K562 (cell line): ENCODE data around the gene ZCCHC3. TPM values are rescaled to one million over a fixed set of nuclear protein-coding genes. Genes with fewer than 3 reads are reported as not detected.

Experiments
- ASH1L ChIP-seq: fragments of 450-650 bp; IDR thresholded peaks from 2 replicates; pipeline ENCODE4 v1.6.1; 2018; ENCODE audit warnings: borderline replicate concordance, mild to moderate bottlenecking, low read depth; ENCODE audit not compliant: partially characterized antibody
- BRF1 ChIP-seq: IDR thresholded peaks from 3 replicates; pipeline ENCODE4 v1.6.1; 2011; ENCODE audit warnings: borderline replicate concordance, mild to moderate bottlenecking; ENCODE audit not compliant: insufficient read length; ENCODE audit errors: extremely low read depth
- CBFA2T3 ChIP-seq: fragments of 450-650 bp; IDR thresholded peaks from 2 replicates; pipeline ENCODE4 v1.6.1; 2017
- CHD4 ChIP-seq: fragments of 200-600 bp; sonication (generic); IDR thresholded peaks from 3 replicates; pipeline ENCODE4 v1.6.1; 2012; ENCODE audit warnings: low read depth, mild to moderate bottlenecking, mixed read lengths, low read length, inconsistent platforms; ENCODE audit not compliant: insufficient read depth, insufficient replicate concordance, poor library complexity, severe bottlenecking
- EP400 ChIP-seq: fragments of 450-650 bp; IDR thresholded peaks from 2 replicates; pipeline ENCODE4 v1.6.1; 2017; ENCODE audit warnings: antibody characterized with exemption, mild to moderate bottlenecking, moderate library complexity
- GATA2 ChIP-seq: sonication (generic); formaldehyde crosslinking; IDR thresholded peaks from 2 replicates; pipeline ENCODE4 v1.4.0; 2020; ENCODE audit warnings: mild to moderate bottlenecking, missing genetic modification reagents
- KAT2B ChIP-seq: IDR thresholded peaks from one replicate; pipeline ENCODE4 v1.6.1; 2012; ENCODE audit warnings: low read depth, mild to moderate bottlenecking, control low read depth, inconsistent platforms, low read length, moderate library complexity
- NCOA1 ChIP-seq: fragments of 450-650 bp; IDR thresholded peaks from 2 replicates; pipeline ENCODE4 v1.6.1; 2016; ENCODE audit warnings: low read depth
- NFIX ChIP-seq: fragments of 250-450 bp; sonication (Bioruptor Pico); IDR thresholded peaks from 2 replicates; pipeline ENCODE4 v1.4.0; 2020; ENCODE audit warnings: low read depth, mild to moderate bottlenecking, moderate library complexity
- NR2C2 ChIP-seq, 2 experiments: fragments of 200-800 bp in 1 of 2; sonication (Bioruptor generic) in 1 of 2; sonication (generic) in 1 of 2; formaldehyde crosslinking in 1 of 2; IDR thresholded peaks; 2 replicates each; pipeline versions ENCODE4 v1.6.1 to v1.8.0; 2016 to 2022; ENCODE audit warnings: mild to moderate bottlenecking in 1 of 2, missing compliant biosample characterization in 1 of 2, missing genetic modification characterization in 1 of 2, missing genetic modification reagents in 1 of 2
- POLR2G ChIP-seq: fragments of 200-400 bp; formaldehyde crosslinking; IDR thresholded peaks from 2 replicates; pipeline ENCODE4 v1.6.1; 2017; ENCODE audit warnings: low read depth, mild to moderate bottlenecking, antibody characterized with exemption, low read length, moderate library complexity
- POLR2H ChIP-seq: IDR thresholded peaks from 2 replicates; pipeline ENCODE4 v1.6.1; 2016; ENCODE audit warnings: missing genetic modification characterization, low read depth, mild to moderate bottlenecking, control low read depth, missing compliant biosample characterization, moderate library complexity
- RBM14 ChIP-seq: fragments of 200-400 bp; formaldehyde crosslinking; IDR thresholded peaks from 2 replicates; pipeline ENCODE4 v1.6.1; 2018; ENCODE audit warnings: low read depth, mild to moderate bottlenecking, low read length, moderate library complexity, borderline replicate concordance; ENCODE audit not compliant: insufficient read depth
- TCF7 ChIP-seq: sonication (generic); IDR thresholded peaks from 2 replicates; pipeline ENCODE4 v1.6.1; 2016; ENCODE audit warnings: antibody characterized with exemption, borderline replicate concordance
- XRCC4 ChIP-seq: IDR thresholded peaks from one replicate; pipeline ENCODE4 v1.6.1; 2011; ENCODE audit not compliant: insufficient read depth, insufficient read length; ENCODE audit errors: extremely low read depth
- ZNF274 ChIP-seq: IDR thresholded peaks from 2 replicates; pipeline ENCODE4 v1.6.1; 2011; ENCODE audit warnings: low read depth, mild to moderate bottlenecking, low read length, moderate library complexity, borderline replicate concordance
- ZNF551 ChIP-seq: fragments of 250-450 bp; sonication (Bioruptor Pico); IDR thresholded peaks from 2 replicates; pipeline ENCODE4 v1.5.0; 2021; ENCODE audit warnings: mild to moderate bottlenecking, moderate library complexity
- polyA plus RNA-seq, 8 experiments: library from polyadenylated mRNA; depleted of rRNA in 4 of 8; stranded (reverse) in 5 of 8; unstranded in 3 of 8; fragments of >200 nt; fragmentation: Nextera tagmentation in 2 of 8; fragmentation: Illumina TruSeq in 1 of 8; extraction: Ambion mirVana in 2 of 8; extraction: Trizol in 1 of 8; gene quantifications; 2 replicates each; pipeline versions ENCODE4 v1.2.1 to v1.2.3, GENCODE V29; 2011 to 2014; ENCODE audit warnings: inconsistent platforms in 1 of 8, missing spikeins in 1 of 8
- total RNA-seq, 7 experiments: library from RNA; depleted of rRNA in 6 of 7; stranded (reverse); fragments of >200 nt in 6 of 7; fragmentation: Illumina TruSeq in 2 of 7; extraction: Trizol in 2 of 7; gene quantifications; 2 replicates each; pipeline versions ENCODE4 v1.2.1 to v1.2.3, GENCODE V29; 2011 to 2021; ENCODE audit warnings: low replicate concordance in 1 of 7
- TF ChIP-seq, protein P1 (sequence below): fragments of 450-650 bp; IDR thresholded peaks from 2 replicates; pipeline ENCODE4 v1.6.1; 2016; ENCODE audit warnings: low read depth
- TF ChIP-seq, protein P2 (sequence below): fragments of 450-650 bp; formaldehyde crosslinking; IDR thresholded peaks from 2 replicates; pipeline ENCODE4 v1.4.0; 2022; ENCODE audit warnings: mild to moderate bottlenecking, moderate library complexity

Gene ZCCHC3
- total and polyA plus RNA-seq, 9 of the 15 experiments (the other 6 are each of a cell fraction or from before 2014, with no cell fraction given) = 2.8 to 23.3 (median 16.5) TPM

DNA sequence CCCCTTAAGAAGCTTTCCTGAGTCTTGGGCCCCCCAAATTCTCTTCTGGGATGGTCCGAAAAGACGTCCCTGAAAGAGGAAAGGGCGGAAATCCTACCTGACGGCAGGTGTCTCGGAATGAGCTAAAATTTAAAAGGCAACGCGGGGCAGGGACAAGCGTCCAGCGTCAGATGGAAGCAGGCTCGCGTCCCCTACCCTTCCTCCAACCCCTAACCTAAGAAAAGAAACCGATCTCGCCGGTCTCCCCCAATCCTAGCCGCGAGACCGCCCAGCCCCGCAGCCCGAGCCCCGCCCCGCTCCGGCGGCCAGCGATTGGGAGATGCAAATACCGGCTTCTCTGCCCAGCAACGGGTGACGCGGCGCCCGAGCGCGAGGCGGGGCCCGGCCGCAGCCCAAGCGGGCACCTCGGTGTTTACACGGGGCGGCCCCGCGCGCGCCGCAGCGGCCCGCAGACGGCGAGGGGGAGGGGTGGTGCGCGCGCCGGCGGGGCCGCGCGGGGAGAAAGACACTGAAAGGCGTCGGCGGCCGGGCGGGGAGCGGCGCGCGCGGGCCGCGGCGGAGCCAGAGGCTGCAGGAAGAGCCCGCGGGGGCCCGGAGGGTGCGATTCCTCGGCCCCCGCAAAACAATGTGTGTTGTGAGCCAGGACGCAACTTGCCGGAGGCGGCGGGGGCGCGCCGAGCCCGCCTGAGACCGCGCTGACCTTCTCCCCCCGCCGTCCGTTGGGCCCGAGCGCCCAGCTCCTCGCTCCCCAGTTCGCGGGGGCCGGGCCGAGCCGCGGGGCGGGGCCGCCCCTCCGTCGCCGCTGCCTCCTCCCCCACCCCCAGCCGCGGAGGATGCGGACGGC lies 27.9 kb downstream of the ZCCHC3 start, which contains the start of gene SOX12 (continued):
- TF ChIP-seq XRCC4 = no peak
- peak; percentile 82 for TF ChIP-seq POLR2G
- TF ChIP-seq NR2C2 (CRISPR knock-in tag; IDR thresholded peaks at IDR 0.05) = no peak
- peak; percentile 60; the same call in 1 of the 2 replicates for TF ChIP-seq NR2C2 (tag; IDR thresholded peaks at IDR 0.05)
- no peak for TF ChIP-seq POLR2H
- TF ChIP-seq NCOA1 = no peak
- no peak for TF ChIP-seq RBM14
- TF ChIP-seq CBFA2T3 = no peak
- no peak for TF ChIP-seq EP400
- TF ChIP-seq NFIX (CRISPR knock-in tag) = no peak
- TF ChIP-seq CHD4 = no peak
- TF ChIP-seq TCF7 = no peak
- no peak for TF ChIP-seq GATA2
- no peak for TF ChIP-seq BRF1
- no peak for TF ChIP-seq ZNF551
- TF ChIP-seq KAT2B = no peak
- TF ChIP-seq ZNF274 = no peak
- TF ChIP-seq, protein P1, sequence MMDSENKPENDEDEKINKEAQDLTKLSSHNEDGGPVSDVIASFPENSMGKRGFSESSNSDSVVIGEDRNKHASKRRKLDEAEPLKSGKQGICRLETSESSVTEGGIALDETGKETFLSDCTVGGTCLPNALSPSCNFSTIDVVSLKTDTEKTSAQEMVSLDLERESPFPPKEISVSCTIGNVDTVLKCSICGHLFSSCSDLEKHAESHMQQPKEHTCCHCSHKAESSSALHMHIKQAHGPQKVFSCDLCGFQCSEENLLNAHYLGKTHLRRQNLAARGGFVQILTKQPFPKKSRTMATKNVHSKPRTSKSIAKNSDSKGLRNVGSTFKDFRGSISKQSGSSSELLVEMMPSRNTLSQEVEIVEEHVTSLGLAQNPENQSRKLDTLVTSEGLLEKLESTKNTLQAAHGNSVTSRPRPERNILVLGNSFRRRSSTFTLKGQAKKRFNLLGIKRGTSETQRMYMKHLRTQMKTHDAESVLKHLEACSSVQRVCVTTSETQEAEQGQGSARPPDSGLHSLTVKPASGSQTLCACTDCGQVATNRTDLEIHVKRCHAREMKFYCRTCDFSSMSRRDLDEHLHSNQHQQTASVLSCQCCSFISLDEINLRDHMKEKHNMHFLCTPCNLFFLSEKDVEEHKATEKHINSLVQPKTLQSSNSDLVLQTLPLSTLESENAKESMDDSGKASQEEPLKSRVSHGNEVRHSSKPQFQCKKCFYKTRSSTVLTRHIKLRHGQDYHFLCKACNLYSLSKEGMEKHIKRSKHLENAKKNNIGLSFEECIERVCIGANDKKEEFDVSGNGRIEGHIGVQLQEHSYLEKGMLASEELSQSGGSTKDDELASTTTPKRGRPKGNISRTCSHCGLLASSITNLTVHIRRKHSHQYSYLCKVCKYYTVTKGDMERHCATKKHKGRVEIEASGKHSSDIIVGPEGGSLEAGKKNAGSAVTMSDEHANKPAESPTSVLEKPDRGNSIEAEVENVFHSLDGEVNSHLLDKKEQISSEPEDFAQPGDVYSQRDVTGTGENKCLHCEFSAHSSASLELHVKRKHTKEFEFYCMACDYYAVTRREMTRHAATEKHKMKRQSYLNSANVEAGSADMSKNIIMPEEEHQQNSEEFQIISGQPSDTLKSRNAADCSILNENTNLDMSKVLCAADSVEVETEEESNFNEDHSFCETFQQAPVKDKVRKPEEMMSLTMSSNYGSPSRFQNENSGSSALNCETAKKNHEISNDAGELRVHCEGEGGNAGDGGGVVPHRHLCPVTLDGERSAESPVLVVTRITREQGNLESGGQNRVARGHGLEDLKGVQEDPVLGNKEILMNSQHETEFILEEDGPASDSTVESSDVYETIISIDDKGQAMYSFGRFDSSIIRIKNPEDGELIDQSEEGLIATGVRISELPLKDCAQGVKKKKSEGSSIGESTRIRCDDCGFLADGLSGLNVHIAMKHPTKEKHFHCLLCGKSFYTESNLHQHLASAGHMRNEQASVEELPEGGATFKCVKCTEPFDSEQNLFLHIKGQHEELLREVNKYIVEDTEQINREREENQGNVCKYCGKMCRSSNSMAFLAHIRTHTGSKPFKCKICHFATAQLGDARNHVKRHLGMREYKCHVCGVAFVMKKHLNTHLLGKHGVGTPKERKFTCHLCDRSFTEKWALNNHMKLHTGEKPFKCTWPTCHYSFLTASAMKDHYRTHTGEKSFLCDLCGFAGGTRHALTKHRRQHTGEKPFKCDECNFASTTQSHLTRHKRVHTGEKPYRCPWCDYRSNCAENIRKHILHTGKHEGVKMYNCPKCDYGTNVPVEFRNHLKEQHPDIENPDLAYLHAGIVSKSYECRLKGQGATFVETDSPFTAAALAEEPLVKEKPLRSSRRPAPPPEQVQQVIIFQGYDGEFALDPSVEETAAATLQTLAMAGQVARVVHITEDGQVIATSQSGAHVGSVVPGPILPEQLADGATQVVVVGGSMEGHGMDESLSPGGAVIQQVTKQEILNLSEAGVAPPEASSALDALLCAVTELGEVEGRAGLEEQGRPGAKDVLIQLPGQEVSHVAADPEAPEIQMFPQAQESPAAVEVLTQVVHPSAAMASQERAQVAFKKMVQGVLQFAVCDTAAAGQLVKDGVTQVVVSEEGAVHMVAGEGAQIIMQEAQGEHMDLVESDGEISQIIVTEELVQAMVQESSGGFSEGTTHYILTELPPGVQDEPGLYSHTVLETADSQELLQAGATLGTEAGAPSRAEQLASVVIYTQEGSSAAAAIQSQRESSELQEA = no peak
- no peak for TF ChIP-seq ASH1L
- TF ChIP-seq, protein P2, sequence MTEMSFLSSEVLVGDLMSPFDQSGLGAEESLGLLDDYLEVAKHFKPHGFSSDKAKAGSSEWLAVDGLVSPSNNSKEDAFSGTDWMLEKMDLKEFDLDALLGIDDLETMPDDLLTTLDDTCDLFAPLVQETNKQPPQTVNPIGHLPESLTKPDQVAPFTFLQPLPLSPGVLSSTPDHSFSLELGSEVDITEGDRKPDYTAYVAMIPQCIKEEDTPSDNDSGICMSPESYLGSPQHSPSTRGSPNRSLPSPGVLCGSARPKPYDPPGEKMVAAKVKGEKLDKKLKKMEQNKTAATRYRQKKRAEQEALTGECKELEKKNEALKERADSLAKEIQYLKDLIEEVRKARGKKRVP (CRISPR knock-in tag) = no peak
